CD4-positive, alpha-beta T cell treated with Interleukin-4 for 1 hour (primary cell): Measurements from ENCODE around the gene FAM193A.
"Not testable (repeated sequence)": the region's sequence is repeated elsewhere in the genome, so short reads cannot be mapped to it uniquely, and the experiment has no call there.

Experiments used
- DNase-seq, 2 donors: peaks; one replicate each; pipeline ENCODE4 v3.0.0-alpha.2; 2020 to 2022

Gene FAM193A

DNA sequence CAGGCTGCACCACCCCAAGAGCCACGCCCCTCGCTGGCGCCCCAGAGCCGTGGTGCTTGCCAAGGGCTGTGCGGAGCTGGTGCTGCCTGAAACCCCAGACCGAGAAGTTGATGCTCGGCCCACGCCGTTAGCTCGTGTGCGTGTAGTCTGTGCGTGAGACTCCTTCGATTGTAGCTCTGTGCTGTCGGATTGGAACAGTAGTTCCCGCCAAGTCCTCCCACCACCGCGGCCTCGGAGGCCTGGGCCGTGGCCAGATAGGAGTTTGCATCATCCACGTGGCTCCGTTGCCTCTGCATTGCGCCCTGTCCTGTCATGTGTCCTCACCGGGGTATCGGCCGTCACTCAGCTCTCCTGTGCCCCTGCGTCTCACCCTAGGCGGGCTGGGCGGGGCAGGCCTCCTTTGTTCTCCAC lies 195.5 kb downstream of the FAM193A start:
- DNase-seq: no peak

DNA sequence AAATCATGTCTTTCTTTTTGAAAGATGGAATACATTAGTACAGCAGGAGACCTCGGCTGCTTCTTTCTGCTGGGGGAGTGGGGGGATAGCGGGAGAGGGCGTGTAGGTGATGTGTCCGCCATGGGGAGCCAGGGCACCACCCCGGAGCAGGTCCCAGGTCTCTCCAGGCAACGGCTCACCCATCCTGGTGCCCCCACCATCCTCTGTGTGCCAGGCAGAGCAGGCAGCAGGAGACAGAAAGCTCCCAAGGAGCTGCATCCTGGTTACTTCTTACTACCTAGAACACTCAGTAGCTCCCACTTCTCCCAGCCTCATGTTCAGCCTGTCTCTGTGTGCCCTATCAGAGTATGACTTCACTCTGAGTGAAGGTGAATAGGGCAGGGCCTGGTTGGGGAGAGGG lies 196.1 kb downstream of the FAM193A start:
- DNase-seq: no peak

DNA sequence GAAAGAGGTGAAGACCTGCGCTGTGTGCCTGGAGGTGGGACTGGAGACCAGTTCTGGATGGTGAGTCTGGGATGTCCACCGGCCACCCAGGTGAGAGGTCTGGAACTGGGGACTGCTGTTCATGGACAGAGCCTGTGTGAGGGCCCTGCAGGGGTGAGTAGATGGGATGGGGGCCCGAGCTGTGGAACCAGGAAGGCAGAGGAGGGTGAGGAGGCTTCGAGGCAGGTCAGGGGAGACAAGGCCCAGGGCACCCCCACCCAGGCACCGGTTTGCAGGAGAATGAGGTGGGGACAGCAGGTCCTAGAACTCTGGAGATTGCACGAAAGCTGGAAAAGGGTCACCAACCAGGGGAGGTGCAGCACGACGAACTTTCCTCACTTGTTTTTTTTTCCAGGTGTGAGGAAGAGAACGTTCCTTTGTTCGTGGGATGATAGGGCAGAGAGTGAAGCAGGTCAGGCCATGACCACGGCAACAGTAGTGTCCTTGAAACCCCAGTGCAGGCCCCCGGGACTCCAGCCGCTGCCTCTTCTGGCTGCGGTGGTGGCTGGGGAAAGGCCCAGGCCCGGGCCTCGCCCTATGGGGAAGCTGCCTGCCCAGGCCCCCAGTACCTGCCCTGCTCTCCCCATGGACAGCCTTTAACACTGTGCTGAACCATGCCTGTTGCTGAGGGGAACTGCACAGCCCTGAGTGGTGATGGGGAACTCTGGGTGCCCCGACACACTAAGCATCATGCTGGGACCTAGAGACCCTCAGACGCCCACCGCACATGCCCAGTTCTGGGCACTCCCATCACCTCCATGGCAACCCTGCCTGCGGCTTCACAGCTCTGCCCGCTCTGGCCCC lies 196.8 kb downstream of the FAM193A start:
- DNase-seq: no peak

DNA sequence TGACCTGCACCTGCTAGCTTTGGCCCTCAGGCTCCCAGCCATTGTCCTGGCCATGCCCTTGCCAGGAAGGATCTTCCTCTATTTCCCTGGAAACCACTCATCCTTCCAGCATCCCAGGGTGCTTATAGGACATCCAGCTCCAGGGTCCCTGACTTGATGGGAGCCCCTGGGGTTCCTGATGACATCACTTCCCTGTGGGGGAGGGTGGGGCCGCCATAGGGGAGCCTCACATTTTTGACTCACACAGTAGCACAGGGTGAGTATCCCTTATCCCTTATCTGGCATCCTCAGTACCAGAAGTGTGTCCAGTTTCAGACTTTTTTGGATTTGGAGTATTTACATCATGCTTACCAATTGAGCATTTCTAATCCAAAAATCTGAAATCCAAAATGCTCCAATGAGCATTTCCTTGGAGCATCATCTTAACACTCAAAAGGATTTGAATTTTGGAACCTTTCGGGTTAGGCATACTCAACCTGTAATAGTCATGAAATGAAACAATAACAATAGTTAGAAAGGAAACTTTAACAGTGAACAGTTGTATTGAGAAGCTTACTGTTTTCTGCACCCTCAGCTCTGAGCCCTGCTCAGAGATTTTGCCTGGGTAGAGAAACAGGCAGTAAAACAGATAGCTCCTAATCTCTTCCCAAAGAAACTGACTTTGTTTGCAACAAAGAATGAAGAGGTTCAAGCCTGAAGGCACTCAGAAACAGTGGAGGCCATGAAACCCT lies 197.6 kb downstream of the FAM193A start:
- DNase-seq: no peak

DNA sequence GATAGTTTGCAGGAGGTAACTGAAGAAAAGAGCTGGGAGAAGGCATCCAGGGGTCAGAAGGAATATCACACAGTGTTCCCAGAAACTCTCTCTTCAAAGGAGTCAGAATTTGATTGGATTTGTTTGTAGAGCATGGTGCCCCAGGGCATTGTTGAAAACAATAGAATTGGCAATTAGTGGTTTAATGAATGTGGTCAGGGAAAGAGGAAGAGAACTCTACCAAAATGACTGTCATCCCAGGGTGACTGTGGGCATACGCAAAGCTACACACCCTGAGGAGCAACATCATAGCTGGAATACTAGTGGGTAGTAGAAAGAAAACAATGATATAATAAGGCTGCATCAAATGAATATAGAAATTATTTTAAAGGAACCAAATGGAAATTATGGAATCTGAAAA lies 198.2 kb downstream of the FAM193A start:
- no peak for DNase-seq

DNA sequence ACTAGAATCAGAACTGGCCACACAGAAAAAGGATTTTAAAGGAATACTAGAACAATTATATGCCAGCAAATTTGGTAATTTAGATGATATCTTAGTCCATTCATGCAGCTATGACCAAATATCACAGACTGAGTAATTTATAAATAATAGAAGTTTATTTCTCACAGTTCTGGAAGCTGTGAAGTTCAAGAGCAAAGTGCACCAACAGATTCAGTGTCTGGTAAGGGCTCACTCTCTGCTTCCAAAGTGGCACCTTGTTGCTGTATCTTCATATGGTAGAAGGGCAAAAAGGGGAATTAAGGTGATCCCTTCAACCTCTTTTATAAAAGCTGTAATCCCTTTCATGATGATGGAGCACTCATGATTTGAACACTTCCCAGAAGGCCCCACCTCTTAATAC lies 199.4 kb downstream of the FAM193A start:
- no peak for DNase-seq

DNA sequence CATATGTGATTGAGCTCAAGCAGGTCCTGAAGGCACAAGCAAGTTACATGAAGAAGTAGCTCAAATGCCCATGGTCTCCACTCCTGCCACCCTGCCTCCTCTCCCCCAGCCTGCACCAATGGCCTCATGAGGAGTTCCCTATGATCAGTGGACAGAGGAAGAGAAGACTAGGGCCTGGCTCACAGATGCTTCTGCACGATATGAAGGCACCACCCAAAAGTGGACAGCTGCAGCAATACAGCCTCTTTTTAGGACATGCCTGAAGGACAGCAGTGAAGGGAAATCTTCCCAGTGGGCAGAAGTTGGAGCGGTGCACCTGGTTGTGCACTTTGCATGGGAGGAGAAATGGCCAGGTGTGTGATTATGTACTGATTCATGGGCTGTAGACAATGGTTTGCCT lies 201.8 kb downstream of the FAM193A start:
- not testable (repeated sequence) for DNase-seq

DNA sequence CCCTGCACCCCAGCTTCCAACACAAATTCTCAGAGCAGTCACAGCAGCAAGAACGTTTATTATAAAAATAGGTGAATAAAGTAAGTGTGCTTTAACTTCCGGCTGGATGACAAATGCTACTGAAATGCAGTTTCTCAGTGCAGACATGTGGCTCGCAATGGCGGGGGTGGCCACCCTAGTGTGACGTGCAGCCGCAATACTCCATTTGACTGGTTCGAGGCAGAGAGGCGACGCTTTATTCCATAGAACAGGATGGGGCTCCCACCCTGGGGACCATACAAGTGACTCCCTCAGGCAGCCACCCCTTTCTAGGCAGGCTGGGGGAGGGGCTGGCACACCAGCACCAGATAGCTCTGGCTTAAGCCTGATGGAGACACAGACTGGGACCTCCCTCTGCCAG lies 205.2 kb downstream of the FAM193A start:
- no peak for DNase-seq

DNA sequence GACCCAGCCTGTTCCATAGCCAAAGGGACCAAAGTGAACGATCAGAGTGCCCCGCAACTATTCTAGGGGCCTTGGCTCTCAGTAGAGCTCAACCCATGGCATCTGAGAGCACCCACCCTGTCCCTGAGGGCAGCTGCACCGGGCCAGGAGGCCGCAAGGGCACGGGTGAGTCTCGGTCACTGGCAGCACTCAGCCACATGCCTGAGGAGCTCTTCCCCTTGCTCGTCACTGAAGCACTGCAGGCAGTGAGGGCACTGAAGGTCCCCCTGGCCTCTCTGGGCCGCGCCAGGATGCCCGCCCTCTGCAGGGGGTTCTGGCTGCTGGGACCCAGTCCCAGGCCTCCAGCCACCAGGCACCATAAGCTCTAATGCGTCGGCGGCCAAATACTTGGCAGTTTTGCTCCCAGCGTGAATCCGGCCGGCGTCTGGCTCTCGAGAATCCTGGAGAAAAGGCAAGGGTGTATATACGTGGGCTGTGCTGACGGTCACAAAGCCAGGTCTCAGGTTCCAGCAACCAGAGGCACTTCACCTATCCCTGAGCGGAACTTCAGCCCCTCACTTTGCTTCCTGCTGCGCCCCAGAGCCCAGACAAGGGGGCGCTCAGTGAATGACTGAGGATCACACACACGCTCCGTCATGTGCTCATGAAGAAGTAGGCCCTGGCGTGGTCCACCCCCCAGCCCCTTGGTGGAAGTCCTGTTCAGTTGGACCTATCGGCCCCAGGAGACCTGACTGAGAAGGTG lies 205.8 kb downstream of the FAM193A start:
- no peak for DNase-seq

DNA sequence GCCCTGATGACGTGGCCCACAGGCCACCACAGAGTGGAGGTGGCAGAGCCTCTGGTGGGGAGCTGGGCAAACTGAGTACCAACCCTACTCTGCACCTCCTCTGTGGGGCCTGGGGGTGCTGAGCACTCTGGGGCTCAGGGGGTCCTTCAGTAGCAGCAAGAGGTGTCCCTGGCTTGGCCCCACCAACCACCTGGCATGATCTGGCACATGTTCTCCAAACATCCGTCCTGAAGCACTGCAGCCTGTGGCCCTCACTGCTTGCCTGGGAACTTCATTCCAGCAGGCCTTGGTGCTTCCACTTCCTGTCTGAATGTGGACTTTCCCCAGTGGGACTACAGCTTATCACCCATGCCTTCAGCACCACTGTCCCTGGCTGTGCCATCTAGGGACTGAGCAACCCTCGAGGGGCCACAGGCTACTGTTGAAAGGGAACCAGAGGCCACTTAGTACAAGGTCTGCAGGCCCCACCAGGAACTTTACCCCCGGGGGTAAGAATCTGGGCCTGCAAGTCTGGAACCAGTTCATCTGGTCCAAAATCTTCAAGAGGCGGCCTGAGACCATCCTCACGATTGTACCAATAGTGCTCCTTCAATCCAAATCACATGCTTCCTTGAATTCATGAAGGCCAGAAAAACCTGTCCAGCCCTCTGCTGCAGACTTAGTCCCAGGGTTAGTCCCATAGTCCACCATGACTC lies 206.5 kb downstream of the FAM193A start:
- no peak for DNase-seq

DNA sequence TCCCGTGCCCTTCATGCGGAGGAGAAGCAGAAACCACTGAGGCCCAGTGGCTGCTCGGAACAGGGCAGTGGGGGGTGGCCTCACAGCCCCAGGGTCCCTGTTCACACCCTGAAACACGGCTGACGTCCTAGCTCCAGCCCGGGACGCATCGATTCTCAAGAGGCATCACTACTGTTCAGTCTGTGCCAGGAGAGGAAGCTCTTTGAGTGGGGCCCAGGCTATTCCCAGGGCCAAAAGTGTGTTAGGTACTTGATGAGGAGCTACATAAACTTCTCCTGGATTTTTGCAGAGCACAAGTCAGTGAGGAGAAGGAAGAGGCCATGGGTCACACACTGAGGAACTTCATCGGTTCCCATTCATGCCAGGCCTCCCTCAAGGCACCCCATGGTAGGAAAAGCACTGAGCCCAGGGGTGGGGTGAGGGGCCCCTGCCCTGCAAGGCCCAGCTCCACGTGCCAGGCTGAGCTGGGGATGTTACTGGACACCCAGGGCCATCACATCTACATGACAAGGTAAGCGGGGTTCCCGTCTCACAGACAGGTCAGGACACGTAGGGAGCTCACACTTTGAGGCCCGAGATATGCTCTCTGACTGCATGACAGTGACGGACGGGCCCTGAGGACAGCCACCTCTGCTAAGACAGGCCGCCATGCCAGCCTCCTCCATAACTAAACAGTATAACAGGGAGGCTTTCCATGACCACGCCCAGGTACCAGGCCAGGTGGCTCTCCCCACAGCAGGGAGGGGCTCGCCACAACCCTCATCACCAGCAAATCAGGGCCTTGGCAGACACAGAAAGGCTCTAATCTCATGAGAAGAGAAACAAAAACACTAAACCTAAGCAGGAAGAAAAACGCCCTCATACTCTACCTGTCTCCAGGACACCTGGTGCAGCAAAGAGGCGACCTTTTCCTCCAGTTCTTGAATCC lies 207.3 kb downstream of the FAM193A start:
- no peak for DNase-seq

DNA sequence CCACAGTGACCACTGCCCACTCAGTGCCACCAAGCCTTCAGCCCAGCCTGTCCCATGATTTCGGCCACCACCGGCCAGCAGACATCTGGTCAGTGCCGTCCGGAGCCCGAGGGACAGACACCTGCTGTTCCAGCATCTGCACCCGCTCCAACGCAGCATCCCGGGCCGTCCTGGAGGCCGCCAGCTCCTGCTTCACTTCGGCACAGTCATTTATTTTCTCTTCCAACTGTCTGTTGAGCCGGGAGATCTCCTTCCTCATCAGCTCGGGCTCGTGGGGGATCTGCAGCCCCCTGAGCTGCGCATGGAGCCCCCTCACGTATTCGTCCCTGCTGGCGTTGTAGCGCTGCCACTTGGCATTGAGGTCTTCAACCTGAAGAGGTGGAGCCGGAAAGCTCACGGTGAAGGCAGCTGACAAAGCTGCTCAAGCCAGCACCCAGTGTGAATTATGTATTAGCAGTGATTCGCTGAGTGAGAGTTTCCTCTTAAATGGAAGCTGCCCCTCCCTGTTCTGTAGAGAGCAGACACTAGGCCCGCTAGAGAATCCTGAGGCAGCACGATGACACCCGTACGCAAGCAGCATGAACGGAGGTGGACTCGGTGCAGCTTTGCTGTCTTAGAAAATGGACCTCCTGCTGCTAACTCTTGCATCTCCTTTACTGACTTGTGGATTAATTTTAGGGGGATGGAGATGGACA lies 208.3 kb downstream of the FAM193A start:
- DNase-seq: no peak

DNA sequence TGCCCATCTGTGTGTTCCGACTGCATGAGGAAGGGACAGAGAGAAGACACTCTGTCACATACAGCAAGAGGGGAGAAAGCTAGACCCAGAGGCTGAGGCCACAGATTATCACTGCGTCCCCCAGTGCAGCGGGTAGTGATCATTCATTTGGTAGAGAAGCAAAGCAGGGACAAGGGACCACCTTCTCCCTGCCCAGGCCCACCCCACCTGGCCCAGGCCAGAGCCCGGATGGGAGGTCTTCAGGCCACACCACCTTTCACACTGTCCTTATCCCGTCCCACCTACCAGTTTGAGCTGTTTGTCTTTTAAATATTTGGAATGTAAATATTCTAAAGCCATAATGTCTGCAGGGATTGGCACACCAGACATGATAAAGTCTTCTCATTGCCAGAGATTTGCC lies 209.1 kb downstream of the FAM193A start:
- DNase-seq: no peak

DNA sequence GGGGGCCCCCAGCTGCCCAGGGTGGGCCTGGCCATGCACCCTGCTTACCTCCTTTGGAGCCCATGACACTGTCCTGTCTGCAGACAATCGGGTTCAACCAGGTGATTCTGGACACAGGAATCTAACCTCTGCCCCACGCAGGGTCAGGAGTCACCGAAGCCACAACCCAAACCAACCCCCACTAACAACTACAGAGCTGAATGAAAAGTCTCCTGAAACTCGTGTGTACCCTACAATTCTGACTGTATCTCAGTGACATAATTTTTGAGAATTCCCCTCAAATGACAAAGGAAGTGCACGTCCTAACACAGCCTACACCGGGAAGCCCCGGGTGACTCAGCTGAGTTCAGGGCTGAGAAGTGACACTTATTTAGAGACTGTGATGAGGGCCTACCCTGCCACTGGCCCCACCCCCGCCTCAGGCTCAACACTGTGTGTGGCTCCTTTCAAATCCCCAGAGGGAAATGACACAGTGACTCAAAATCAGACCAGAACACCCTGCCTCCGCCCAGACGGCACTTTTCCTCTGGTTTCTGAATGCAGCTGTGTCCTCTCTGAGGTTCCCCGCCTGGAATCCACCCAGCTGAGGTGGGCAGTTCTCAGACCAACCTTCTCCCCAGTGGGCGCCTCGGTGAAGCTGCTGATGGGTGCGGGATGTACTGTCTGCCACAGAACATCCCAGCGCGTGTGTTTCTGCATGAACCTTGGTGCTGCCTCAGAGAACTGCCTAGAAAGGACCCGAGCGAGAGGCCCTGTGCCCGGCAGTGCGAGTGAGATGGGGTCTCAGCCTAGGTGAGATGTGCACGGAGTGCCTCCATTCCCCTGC lies 209.7 kb downstream of the FAM193A start:
- DNase-seq: peak; percentile 89

DNA sequence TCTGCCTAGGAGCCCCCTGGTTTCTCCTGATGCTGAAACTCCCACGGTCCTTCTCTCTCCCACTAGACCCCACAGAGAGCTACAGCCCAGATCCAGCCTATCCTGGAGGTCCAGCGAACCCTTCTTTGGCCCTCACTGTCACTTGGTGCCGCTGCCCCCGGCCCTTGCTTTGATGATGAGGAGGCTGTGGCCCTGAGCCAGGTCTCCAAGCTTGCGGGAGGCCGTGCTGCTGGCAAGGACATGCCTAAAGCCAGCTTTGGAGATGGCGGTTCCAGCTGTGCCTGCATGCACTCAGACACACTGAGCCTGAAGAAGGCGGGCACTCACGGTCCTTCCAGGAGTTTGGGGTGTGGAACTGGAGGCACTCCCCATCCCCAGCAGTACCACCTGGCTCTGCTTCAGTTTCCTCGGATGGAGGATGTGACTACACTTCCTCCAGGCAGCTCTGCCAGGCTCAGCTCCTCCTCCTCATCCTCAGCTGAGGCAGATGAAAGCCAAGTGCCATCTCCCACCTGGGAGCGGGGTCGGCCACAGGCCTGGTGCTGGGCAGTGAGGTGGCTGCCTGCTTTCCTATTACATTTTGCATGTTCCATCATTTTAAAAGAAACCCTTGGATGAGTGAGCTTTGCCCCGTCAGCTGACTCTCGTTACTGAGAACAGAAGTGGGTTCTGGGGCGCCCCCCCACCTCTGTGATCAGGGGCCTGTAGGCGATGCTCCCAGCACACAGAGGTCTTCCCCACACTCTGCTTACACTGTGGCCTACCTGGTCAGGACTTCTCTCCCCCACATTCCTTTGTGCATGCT lies 210.6 kb downstream of the FAM193A start:
- DNase-seq: no peak

DNA sequence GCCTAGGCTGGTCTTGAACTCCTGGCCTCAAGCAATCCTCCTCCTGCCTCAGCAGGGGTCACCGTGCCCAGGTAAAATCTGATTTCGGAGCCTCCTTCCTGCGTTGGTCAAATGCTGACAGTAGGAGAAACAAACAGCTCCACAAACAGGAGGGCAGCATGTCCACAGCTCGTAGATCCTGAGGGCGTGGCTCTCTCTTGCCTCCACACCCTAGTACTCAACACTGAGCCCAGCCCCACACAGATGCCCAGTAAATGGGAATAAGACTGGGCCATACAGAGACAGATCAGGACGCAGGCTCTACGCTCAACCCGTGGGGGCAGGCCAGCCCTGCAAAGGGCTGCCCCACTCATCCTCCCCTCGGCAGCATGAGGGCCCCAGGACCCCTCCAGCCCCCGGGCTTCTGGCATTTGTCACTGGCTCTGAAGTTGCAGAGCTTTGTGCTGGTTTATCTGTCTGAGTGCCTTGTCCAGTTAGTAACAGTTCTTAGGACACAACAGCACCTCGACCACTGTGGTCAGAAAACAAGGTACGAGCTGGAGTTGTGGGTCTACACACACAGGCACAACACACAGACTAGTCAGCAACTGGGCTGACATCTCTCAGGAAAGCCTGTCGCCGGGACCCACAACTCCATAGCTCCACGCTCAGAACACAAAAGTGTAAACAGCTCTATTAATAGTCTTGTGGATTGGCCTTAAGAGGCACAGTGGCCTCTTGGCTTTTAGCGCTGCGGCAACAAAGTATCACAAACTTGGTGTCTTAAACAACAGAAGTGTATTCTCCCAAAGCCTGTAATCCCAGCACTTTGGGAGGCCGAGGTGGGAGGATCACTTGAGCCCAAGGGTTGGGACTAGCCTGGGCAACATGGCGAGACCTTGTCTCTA lies 214.5 kb downstream of the FAM193A start:
- no peak for DNase-seq

DNA sequence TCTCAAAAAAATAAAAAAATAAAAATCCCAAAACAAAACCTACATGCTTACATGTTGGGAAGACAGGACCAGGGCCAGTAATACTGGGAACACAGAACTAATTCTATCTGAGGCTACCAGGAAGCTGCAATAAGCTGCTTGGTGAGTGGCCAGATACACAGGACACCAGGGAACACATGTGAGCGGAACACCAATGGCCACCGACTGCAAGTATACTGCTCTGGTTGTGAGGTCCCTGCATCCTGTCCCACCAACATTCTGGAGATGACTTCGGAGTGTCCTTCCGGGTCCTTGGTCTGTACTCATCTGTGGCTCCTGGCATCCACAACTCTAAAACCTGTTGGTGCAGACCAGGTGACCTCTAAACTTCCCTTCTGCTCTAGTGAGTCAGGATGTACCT lies 217.0 kb downstream of the FAM193A start:
- no peak for DNase-seq
